Gastrocnemius medialis (tissue), 4 donors: Measurements from ENCODE around the gene ZNF587. TPM values are rescaled to one million over a fixed set of nuclear protein-coding genes. Genes with fewer than 3 reads are reported as not detected.

Source experiments
- ATAC-seq, 2 donors: fragments of 150-250 bp; one replicate each; pipeline ENCODE4 v1.9.1; 2016
- DNase-seq, 2 donors: peaks; one replicate each; pipeline ENCODE4 v3.0.0-alpha.2; 2019
- H3K27ac ChIP-seq, 4 donors: fragments of 200-600 bp; sonication (generic); 1 replicate in 1 of 4; 2 replicates in 3 of 4; pipeline ENCODE4 v1.5.1; 2016 to 2018; ENCODE audit warnings: mild to moderate bottlenecking in 2 of 4, moderate library complexity in 1 of 4
- H3K27me3 ChIP-seq, 3 donors: fragments of 200-600 bp; sonication (generic) in 2 of 3; 1 replicate in 1 of 3; 2 replicates in 2 of 3; pipeline versions ENCODE4 v1.5.1 to v1.6.0; 2016 to 2019; ENCODE audit warnings: mild to moderate bottlenecking in 1 of 3, moderate library complexity in 1 of 3
- H3K36me3 ChIP-seq, 2 donors: fragments of 200-600 bp; sonication (generic) in 1 of 2; one replicate each; pipeline ENCODE4 v1.5.1; 2017 to 2018
- H3K4me1 ChIP-seq, 2 donors: fragments of 200-600 bp; sonication (generic) in 1 of 2; one replicate each; pipeline ENCODE4 v1.5.1; 2016 to 2017; ENCODE audit warnings: mild to moderate bottlenecking in 2 of 2
- H3K4me3 ChIP-seq, 4 donors: fragments of 200-600 bp; sonication (generic) in 3 of 4; 1 replicate in 1 of 4; 2 replicates in 3 of 4; pipeline ENCODE4 v1.5.1; 2016 to 2019; ENCODE audit warnings: mild to moderate bottlenecking in 2 of 4
- H3K9me3 ChIP-seq, 3 donors: fragments of 200-600 bp; sonication (generic) in 2 of 3; 1 replicate in 1 of 3; 2 replicates in 2 of 3; pipeline ENCODE4 v1.5.1; 2016 to 2019
- CTCF ChIP-seq, 5 experiments: fragments of 450-650 bp in 3 of 5; fragments of 200-600 bp in 2 of 5; sonication (generic) in 2 of 5; IDR thresholded peaks in 4 of 5; conservative IDR thresholded peaks in 1 of 5; 1 replicate in 4 of 5; 2 replicates in 1 of 5; pipeline ENCODE4 v1.5.1; 2016 to 2019; ENCODE audit warnings: antibody characterized with exemption in 5 of 5, mild to moderate bottlenecking in 3 of 5, moderate library complexity in 3 of 5
- POLR2A ChIP-seq, 2 donors: fragments of 450-650 bp; IDR thresholded peaks; one replicate each; pipeline ENCODE4 v1.6.1; 2017; ENCODE audit warnings: antibody characterized with exemption in 2 of 2, mild to moderate bottlenecking in 2 of 2, moderate library complexity in 2 of 2
- in situ Hi-C, 4 donors: fragments of 200-750 bp; cut with MboI; loops; one replicate each; pipeline versions ENCODE4 v1.15.0 to v1.8.0; 2017; ENCODE audit warnings: low sequenced_read_pairs in 4 of 4
- intact Hi-C: fragments of 100-400 bp; cut with DNase I; formaldehyde crosslinking; loops from one replicate; pipeline ENCODE4 v1.15.1; 2023; ENCODE audit warnings: low total_unique reads
- total RNA-seq, 4 donors: library from RNA; depleted of rRNA; stranded (reverse); fragments of >200 nt; gene quantifications; one replicate each; pipeline versions ENCODE4 v1.1.0 to v1.2.3, GENCODE V29; 2016

ZNF587 gene
- total RNA-seq, 4 donors from 2014 or later, result 4.5 to 9.0 (median 5.5) TPM

DNA sequence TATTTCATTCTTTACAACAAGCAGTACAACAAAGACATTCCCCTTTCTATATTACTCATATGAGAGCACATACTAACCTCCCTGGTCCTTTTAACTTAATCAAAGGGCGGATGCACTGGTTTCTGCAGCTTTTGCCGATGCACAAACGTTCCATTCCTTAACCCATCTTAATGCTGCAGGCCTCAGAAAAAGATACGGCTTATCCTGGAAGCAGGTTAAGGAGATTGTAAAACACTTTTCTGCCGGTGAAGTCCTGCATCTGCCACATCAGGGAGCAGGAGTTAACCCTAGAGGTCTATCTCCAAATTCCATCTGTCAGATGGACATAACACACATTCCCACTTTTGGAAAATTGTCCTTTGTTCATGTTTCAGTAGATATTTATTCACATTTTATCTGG is 50.7 kb downstream of the ZNF587 start:
- Histone ChIP-seq H3K4me1 (peaks cover 0 to 4% of the 10 kb centered on the region in 2 donors), H3K27ac (no peak overlapping the region), H3K27me3 (no peaks in the 10 kb centered on the region), H3K9me3 (no peaks in the 10 kb centered on the region), H3K36me3 (no peaks in the 10 kb centered on the region), H3K4me3 (no peak overlapping the region)
- intact Hi-C loops (no loop called here), in situ Hi-C loops (loop anchor here in 2 of 4 donors (25.0 kb wide), 1 partner anchor 163 kb away; the partner anchor contains the start of genes ZNF671 (in 2 of the 2) and ZNF776 (in 2 of the 2))
- TF ChIP-seq POLR2A (IDR thresholded peaks at IDR 0.05), result no peak
- no peak for TF ChIP-seq CTCF (IDR thresholded peaks at IDR 0.05 in 4 of 5, conservative IDR thresholded peaks at IDR 0.05 in 1 of 5)
- no peak for DNase-seq
- ATAC-seq, result no peak

GRCh38 chr19:57903618-57904184 is 54.0 kb downstream of the ZNF587 start:
- peaks cover 0 to 5% (median 0%) of the 10 kb centered on the region in 3 donors for H3K9me3 ChIP-seq
- H3K4me3 ChIP-seq, result no peak overlapping the region
- no peaks in the 10 kb centered on the region for H3K27me3 ChIP-seq
- peaks cover 6 to 16% of the 10 kb centered on the region in 2 donors for H3K36me3 ChIP-seq
- intact Hi-C loops (no loop called here), in situ Hi-C loops (loop anchor here in 2 of 4 donors (25.0 kb wide), 1 partner anchor 166 kb away; the partner anchor contains the start of genes ZNF671 (in 2 of the 2) and ZNF776 (in 2 of the 2))
- TF ChIP-seq CTCF (IDR thresholded peaks at IDR 0.05 in 4 of 5, conservative IDR thresholded peaks at IDR 0.05 in 1 of 5) (no peak), POLR2A (IDR thresholded peaks at IDR 0.05) (no peak)
- no peak overlapping the region for H3K27ac ChIP-seq
- DNase-seq, result no peak
- H3K4me1 ChIP-seq, result peaks cover 0 to 4% of the 10 kb centered on the region in 2 donors
- no peak for ATAC-seq

DNA sequence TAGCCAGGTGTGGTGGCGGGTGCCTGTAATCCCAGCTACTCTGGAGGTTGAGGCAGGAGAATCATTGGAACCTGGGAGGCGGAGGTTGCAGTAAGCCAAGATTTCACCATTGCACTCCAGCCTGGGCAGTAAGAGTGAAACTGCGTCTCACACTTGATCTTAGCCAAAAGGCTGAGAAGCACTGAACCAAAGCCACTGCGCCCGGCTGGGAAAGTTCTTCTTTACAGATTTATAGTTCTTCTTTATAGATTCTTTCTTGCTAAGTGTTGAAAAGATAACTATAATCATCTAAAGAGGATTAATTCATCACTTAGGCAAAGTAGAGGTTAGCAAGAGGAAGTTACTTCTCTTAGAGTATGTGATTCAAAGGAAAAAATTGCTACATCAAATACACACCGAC is 55.6 kb downstream of the ZNF587 start:
- Histone ChIP-seq H3K9me3 (peaks cover 0 to 5% (median 0%) of the 10 kb centered on the region in 3 donors), H3K27ac (no peak overlapping the region), H3K4me3 (no peak overlapping the region), H3K27me3 (no peaks in the 10 kb centered on the region), H3K36me3 (peaks cover 10 to 20% of the 10 kb centered on the region in 2 donors), H3K4me1 (peaks cover 0 to 4% of the 10 kb centered on the region in 2 donors)
- ATAC-seq, result no peak
- in situ Hi-C loops, result loop anchor here in 2 of 4 donors (25.0 kb wide), 1 partner anchor 168 kb away; the partner anchor contains the start of genes ZNF671 (in 2 of the 2) and ZNF776 (in 2 of the 2)
- intact Hi-C loops, result no loop called here
- no peak for DNase-seq
- TF ChIP-seq POLR2A (IDR thresholded peaks at IDR 0.05) (no peak), CTCF (IDR thresholded peaks at IDR 0.05 in 4 of 5, conservative IDR thresholded peaks at IDR 0.05 in 1 of 5) (no peak)

- in situ Hi-C loops, result loop anchor here in 2 of 4 donors (25.0 kb wide), 1 partner anchor 170 kb away; the partner anchor contains the start of genes ZNF671 (in 2 of the 2) and ZNF776 (in 2 of the 2)
- intact Hi-C loops, result no loop called here
- Histone ChIP-seq H3K9me3 (peaks cover 0 to 5% (median 0%) of the 10 kb centered on the region in 3 donors), H3K4me1 (peaks cover 0 to 4% of the 10 kb centered on the region in 2 donors), H3K27me3 (no peaks in the 10 kb centered on the region), H3K36me3 (peaks cover 10 to 35% of the 10 kb centered on the region in 2 donors), H3K27ac (no peak overlapping the region), H3K4me3 (no peak overlapping the region)
- DNase-seq, result no peak
- no peak for ATAC-seq
- TF ChIP-seq CTCF (IDR thresholded peaks at IDR 0.05 in 4 of 5, conservative IDR thresholded peaks at IDR 0.05 in 1 of 5), result no peak
- no peak for TF ChIP-seq POLR2A (IDR thresholded peaks at IDR 0.05)
Measured at GRCh38 chr19:57907394-57907793, 57.7 kb downstream of the ZNF587 start.
